Activated CD8-positive, alpha-beta memory T cell treated with anti-CD3 and anti-CD28 coated beads for 24 hours (primary cell): ENCODE results near the gene DOCK8.
"Not testable (repeated sequence)": the region's sequence is repeated elsewhere in the genome, so short reads cannot be mapped to it uniquely, and the experiment has no call there.

Experiments
- DNase-seq: peaks from one replicate; pipeline ENCODE4 v3.0.0-alpha.2; 2020

Gene DOCK8

DNA sequence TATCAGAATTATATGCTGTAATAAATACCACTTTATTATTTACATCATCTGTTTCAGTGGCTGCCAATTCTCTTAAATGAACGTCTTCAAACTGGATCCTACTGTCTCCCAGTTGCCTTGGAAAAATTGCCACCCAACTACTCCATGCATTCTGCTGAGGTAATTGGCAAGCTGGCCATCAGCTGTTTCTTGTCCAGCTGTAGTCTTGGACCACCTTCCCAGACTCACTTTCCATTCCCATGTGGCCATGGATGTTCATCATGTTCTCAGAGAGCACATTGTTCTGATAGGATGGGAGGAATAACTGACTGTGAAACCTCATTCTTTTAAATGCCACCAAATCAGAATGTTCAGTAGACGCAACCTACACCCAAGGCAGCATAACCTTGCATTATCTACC, 157.5 kb downstream of the DOCK8 start:
- DNase-seq: no peak

DNA sequence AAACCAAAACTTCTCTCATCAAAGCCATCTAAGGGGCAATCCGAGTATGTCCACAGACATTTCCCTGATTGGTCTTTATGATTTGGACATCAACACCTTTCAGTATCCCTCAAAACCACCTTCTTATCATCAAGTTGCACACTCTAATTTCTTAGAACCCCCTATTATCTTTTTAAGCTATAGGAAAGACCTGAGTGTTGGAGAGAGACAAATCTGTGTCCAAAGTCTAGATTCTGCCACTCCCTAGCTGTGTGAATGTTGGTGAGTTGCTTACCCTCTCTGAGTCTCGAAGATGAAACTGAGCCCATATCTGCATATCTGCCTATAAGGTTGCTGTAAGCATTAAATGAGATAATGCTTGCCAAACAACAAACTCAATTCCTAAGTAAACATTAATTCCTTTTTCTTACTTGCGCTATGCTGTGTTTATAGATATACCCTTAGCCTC, 159.1 kb downstream of the DOCK8 start:
- DNase-seq: no peak

- no peak for DNase-seq
Observed at GRCh38 chr9:374736-375135, 160.1 kb downstream of the DOCK8 start.

- DNase-seq: no peak
Observed at GRCh38 chr9:376115-376514, 161.4 kb downstream of the DOCK8 start.

DNA sequence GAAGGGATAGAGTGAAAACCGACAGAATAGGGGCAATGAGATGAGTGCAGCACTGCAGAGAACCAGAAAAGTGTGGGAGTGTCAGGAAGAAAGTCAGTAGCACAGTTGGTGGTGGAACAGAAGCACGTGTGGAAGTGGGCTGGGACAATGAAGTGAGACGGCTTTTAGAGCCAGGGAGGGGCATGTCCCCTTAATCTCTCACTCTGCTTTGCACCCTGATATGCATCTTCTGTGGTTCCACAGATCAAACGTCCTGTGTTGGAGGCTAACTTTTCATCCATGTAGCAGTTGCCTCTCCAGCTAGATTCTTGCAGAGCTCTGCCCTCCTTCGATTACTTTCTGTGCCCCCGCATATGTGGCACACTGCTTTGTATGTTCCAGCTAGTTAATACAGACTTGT, 163.6 kb downstream of the DOCK8 start:
- no peak for DNase-seq

DNA sequence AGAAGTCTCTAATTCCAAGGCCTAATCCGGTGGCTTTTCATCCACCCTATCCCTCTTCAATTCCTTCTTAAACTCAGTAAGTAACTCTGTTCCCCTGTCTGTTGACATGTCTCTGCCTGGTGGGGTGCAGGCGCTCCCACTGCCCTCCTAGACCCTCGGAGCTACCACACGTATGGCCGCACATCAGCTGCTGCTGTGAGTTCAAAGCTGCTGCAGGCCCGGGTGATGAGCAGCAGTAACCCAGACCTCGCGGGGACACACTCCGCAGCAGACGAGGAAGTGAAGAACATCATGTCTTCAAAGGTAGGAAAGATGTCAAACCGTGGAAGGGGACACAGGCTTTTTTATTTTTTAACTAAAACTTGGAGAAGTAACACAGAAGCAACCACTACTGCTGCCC, 167.7 kb downstream of the DOCK8 start:
- no peak for DNase-seq

DNA sequence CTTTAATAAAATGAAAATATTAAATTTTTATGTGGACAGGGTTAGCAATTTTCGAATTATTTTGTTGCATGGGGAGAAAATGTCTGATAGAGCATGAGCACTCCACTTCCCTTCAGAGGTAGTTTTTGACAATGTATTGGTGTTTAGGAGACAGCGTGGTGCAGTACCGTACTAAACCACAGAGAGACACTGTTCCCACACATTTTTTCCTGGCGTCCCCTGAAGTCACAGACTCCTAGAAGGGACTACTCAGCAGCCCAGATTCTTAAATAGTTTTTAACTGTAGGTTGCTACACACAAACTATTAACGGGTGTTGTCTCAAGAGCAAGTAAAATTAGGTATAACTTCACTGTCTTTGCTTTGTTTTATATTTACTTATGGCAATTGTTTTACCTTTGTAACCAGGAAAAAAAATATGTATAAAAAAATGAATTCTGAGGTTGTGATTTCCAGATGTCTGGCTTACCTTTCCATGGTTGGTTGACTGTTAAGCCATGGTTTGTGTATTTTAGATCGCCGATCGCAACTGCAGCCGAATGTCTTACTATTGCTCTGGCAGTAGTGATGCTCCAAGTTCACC, 171.2 kb downstream of the DOCK8 start:
- DNase-seq: no peak

DNA sequence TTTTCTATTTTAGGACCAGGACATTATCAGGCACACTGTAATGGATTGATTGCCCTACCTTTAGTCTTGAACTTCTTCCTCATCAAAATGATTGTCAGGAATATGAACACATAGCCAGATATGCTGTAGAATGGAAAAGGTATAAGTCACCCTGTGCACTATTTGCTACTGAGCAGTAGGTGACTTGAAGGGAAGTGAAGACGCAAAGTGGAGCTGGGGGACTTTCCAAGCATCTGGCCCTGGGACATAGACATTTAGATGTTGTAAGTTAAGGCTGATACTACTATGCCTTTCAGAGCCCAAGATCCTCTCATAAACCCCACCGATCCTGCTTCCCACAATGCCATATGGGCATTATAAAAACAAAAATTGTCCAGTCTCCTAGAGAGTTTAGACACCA, 174.5 kb downstream of the DOCK8 start:
- DNase-seq: no peak

DNA sequence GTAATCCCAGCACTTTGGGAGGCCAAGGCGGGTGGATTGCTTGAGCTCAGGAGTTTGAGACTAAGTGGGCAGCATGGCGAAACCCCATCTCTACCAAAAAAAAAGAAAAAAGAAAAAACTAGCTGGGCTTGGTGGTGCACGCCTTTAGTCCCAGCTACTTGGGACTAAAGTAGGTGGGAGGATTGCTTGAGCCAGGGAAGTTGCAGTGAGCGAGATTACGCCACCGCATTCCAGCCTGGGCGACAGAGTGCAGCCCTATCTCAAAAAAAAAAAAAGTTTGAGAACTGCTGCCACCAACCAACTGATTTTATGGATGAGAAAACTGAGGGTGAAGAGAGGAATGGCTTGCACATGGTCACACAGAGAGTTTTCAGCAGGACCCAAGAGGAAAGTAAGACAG, 175.1 kb downstream of the DOCK8 start:
- DNase-seq: no peak

DNA sequence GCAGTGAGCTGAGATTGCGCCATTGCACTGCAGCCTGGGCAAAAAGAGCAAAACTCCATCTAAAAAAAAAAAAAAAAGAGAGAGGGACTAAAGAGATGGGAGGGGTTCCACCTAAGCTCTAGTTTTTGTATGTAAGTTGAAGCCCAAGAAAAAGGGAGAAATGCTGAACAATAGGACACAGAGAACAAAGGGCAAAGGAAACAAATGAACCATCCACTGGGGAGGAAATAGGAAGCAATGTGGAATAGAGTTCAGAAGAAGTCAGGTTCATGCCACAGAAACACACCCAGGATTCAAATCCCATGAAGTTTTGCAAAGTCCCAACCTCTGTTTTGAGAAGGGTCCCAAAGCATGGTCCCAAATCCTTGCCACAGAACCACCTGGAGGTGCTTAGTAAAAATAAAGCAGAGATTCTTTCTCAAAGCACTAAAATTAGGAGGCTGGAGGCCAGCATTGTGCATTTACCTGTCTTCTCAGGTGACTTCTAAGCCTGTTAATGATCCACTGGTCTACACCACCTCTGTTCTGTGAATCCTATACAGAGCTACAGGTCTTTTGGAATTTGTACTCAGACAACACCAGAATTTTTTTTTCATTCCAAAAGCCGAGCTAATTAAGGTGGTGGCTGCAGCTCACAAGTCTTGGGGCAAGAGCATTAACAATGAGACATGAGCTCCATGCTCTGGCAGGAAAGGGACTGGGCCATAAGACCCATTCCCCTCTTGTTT, 177.6 kb downstream of the DOCK8 start:
- DNase-seq: no peak

DNA sequence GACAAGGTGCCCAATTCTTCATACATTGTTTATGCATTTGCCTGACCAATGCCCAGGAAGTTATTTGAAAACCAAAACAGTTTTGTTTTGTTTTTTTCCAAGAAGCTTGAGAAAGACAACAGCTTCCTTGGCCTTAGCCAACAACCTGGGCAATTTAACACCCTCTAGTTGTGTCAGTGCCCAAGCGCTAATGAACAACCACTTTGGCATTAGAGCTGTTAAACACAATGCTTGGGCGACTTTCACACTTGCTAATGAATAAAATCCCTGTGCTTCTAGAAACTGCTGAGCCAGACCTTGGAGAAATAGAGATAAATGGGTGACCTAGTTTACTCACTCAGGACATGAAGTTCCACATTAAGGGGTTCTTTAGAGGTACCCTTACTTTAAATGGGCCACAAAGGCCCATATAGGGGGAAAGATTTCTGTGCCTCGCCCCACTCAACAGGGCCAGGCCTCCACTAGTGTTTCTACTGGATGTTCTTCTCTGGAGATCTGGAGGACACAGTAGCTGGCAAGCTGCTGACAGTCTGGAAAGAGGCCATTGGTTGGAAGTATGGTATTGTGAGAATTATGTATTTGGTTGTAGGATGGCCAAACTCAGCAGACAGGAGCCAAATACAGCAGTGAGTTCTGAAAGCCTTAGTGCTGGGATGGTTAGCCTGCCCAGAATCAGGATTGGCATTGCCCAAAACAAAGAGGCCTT, 179.8 kb downstream of the DOCK8 start:
- DNase-seq: no peak

DNA sequence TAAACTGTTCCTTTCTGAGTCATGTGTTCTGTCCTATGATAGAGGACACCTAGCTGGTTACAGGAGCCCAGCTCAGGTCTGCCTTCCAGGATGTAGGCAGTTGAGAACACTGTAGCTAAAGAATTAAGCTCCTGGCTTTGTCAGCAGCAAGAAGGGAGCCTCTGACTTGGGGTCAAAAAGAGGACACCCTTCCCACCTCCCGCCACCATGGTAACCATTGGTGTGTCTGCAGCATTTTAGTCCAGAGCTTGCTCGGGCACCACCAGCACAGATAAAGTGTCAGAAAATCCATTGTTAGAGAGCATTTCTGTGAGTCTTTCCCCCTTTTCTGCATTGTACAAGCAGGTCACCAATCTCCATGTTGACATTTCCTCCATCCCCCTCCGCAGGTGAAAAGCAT, 181.7 kb downstream of the DOCK8 start:
- no peak for DNase-seq

GRCh38 chr9:398085-398484, 183.4 kb downstream of the DOCK8 start:
- DNase-seq: no peak

DNA sequence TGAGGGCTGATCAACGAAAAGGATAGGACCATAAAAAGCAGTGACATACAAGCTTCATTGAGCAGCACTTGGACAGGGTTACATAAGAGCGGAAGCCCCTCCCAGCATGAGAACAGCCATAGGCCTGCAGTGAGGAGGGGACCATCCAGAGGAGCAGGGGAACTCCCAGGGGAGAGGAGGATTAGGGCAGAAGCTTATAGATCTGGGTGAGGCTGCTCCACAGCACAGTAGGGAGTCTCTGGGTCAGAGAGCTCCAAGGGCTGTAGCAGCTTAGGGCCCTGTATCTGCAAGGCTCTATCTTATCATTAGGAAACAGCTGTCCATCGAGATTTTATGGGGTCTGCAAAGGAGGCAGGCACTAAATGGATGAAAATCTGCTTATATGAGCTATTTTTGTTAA, 186.6 kb downstream of the DOCK8 start:
- DNase-seq: no peak

DNA sequence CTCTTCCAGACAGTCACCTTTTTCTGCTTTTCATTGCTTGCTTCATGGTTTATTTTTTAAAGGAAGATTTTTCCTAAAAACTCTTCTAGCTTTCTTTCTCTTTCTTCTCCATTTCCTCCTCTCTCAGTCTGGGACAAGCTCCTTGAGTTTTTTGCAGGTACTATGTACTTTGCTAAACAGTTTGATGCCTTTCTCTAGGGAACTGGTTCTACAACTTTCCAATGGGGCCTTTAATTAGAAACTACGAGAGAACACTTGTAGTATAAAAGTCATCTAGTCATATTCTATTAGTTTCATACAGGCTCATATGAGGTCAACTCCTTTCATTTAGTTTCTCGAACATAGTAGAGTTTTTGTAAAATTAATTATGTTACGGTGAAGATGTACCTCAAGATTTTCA, 189.6 kb downstream of the DOCK8 start:
- DNase-seq: no peak

DNA sequence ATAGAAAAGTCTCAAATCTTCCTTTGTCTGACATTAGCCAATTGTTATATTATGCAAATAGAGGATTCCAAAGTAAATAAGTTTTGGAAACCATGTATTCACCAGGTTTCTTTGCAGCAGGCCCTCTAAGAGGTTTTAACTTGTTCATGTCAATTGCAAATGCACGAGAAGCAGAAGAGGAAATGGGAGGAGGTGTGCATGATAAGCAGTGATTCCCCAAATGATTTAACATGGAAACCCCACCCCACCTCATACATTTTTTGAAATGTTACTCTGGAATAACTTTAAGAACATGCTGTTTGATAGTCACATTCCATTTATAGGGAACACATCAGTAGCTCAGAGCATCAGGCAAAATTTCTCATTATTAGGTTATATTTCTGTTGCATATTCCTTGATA, 190.7 kb downstream of the DOCK8 start:
- no peak for DNase-seq

DNA sequence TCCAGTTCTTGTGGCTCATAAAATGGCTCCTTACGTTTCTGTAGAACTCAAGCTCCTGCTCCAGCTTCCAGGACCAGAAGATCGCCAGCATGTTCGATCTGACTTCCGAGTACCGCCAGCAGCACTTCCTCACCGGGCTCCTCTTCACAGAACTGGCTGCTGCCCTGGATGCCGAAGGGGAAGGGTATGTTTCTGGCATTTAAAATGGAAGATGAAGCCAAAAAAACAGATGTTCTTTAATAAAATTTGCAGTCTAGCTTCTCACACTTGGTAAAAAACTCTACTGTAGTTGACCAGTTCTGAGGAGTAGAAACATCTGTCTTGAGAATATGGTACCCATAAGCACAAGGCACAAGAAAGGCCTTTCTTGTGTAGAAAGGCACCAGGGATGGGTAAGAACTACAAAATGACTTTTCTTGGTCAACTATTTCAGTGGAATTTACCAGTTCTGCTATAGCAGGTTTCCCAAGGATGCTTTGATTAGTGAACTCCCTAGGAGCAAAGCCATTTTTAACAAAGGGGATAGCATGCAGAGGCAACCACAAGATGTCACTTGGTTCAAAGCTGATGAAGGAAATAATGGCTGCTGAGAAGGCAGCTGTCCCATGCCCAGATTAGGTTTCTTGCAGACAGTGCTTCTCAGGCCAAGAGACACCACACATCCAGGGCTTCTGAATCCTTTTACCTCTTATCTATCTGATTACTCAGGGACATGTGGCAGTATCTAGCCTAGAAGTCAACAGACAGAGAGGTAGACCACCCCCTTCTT, 192.4 kb downstream of the DOCK8 start:
- no peak for DNase-seq

- DNase-seq: not testable (repeated sequence)
Observed at GRCh38 chr9:409655-410054, 195.0 kb downstream of the DOCK8 start.

- no peak for DNase-seq
Observed at GRCh38 chr9:414595-414994, 199.9 kb downstream of the DOCK8 start.

GRCh38 chr9:419571-420171, 205.0 kb downstream of the DOCK8 start:
- DNase-seq: no peak

- DNase-seq: no peak
Observed at GRCh38 chr9:421896-422295, 207.2 kb downstream of the DOCK8 start.

DNA sequence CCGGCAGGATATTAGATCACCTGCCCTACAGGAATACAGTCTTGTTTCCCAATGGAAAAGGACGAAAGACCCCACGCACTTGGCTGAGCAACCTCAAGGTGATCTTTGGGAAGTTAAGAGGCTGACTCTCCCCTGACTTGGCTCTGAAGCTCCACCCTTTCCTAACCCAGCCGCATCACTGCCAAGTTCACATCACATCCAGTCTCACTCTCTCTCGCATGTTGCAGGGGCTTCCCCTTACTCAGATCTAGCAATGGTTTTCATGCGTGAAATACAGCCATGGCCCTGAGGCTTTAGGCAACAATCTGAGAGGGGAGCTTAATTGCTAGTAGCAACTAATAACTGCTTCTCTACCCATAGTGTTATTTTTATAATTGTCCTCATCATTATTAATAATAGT, 211.6 kb downstream of the DOCK8 start:
- DNase-seq: no peak

DNA sequence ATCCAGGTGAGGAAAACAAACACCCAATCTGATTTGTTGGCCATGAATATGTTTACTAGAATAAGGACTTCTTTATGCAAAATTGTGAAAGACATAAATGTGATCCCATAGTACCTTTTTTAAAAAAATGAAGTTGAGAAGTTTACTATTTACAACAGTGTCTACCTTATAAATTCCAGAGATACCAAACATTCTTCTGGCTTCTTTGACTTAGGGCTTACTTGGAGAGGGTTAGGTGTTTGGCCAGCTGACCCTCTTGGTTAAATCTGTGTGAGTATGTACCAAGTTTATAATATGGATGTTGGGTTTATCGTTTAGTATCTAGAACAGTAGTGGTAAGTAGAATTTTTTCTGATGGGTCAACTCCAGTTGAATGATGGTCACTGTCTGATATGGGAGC, 212.3 kb downstream of the DOCK8 start:
- DNase-seq: no peak
